Astrocyte (in vitro differentiated cells and primary cell): ENCODE results near the gene CARD14. TPM values are rescaled to one million over a fixed set of nuclear protein-coding genes. Genes with fewer than 3 reads are reported as not detected.

ENCODE experiments used
- DNase-seq: peaks from one replicate; pipeline ENCODE4 v3.0.0-alpha.2; 2010; ENCODE audit warnings: low read depth
- FAIRE-seq: peaks from 2 replicates; lab custom pipeline; 2011; peaks lifted over from hg19 to GRCh38; lab: Jason Lieb, UNC
- H2AFZ ChIP-seq: 2 replicates; pipeline ENCODE4 v1.6.0; 2012; ENCODE audit warnings: low read depth, low read length, inconsistent platforms
- H3K27ac ChIP-seq: 2 replicates; pipeline ENCODE4 v1.5.1; 2011; ENCODE audit warnings: low read depth, low read length, inconsistent platforms
- H3K27me3 ChIP-seq: 2 replicates; pipeline ENCODE4 v1.6.0; 2011; ENCODE audit warnings: low read length, inconsistent platforms; ENCODE audit not compliant: insufficient read depth
- H3K36me3 ChIP-seq: 2 replicates; pipeline ENCODE4 v1.5.1; 2011; ENCODE audit warnings: low read length, inconsistent platforms; ENCODE audit not compliant: insufficient read depth
- H3K4me1 ChIP-seq: 2 replicates; pipeline ENCODE4 v1.5.1; 2011; ENCODE audit warnings: low read length, inconsistent platforms; ENCODE audit not compliant: insufficient read depth
- H3K4me2 ChIP-seq: 2 replicates; pipeline ENCODE4 v1.6.0; 2012; ENCODE audit warnings: low read length, inconsistent platforms
- H3K4me3 ChIP-seq: 2 replicates; pipeline ENCODE4 v1.5.1; 2011; ENCODE audit warnings: low read depth, mild to moderate bottlenecking, low read length, inconsistent platforms; ENCODE audit not compliant: insufficient read depth
- H3K79me2 ChIP-seq: 2 replicates; pipeline ENCODE4 v1.6.0; 2012; ENCODE audit warnings: mild to moderate bottlenecking, low read length, inconsistent platforms; ENCODE audit not compliant: insufficient read depth
- H3K9ac ChIP-seq: 2 replicates; pipeline ENCODE4 v1.6.0; 2012; ENCODE audit warnings: mild to moderate bottlenecking, low read length, inconsistent platforms
- H3K9me3 ChIP-seq: 2 replicates; pipeline ENCODE4 v1.5.1; 2012; ENCODE audit warnings: low read depth, mild to moderate bottlenecking, low read length, inconsistent platforms; ENCODE audit not compliant: insufficient read depth
- H4K20me1 ChIP-seq: 2 replicates; pipeline ENCODE4 v1.6.0; 2012; ENCODE audit warnings: low read length, inconsistent platforms; ENCODE audit not compliant: insufficient read depth
- H3K27ac Mint-ChIP-seq: one replicate; pipeline ENCODE4 v1.8.0; 2021; ENCODE audit warnings: mild to moderate bottlenecking, mixed read lengths; ENCODE audit not compliant: unreplicated experiment
- H3K27me3 Mint-ChIP-seq: one replicate; pipeline ENCODE4 v1.8.0; 2021; ENCODE audit warnings: low read depth, mixed read lengths; ENCODE audit not compliant: unreplicated experiment
- H3K36me3 Mint-ChIP-seq: one replicate; pipeline ENCODE4 v1.8.0; 2021; ENCODE audit warnings: low read depth, mixed read lengths; ENCODE audit not compliant: unreplicated experiment
- H3K4me1 Mint-ChIP-seq: one replicate; pipeline ENCODE4 v1.8.0; 2021; ENCODE audit warnings: low read depth, mixed read lengths; ENCODE audit not compliant: unreplicated experiment
- H3K4me3 Mint-ChIP-seq: one replicate; pipeline ENCODE4 v1.8.0; 2021; ENCODE audit warnings: mild to moderate bottlenecking, moderate library complexity, mixed read lengths; ENCODE audit not compliant: unreplicated experiment
- H3K9me3 Mint-ChIP-seq: one replicate; pipeline ENCODE4 v1.8.0; 2021; ENCODE audit warnings: mild to moderate bottlenecking, mixed read lengths; ENCODE audit not compliant: unreplicated experiment
- CTCF ChIP-seq: IDR thresholded peaks from 2 replicates; pipeline ENCODE4 v1.5.1; 2011; ENCODE audit warnings: low read depth, mild to moderate bottlenecking, inconsistent platforms, low read length, moderate library complexity; ENCODE audit not compliant: insufficient read depth
- EZH2 ChIP-seq: IDR thresholded peaks from 2 replicates; pipeline ENCODE4 v1.6.1; 2012; ENCODE audit warnings: mild to moderate bottlenecking, low read length, inconsistent platforms; ENCODE audit not compliant: insufficient read depth
- total RNA-seq: library from RNA; stranded (reverse); gene quantifications from 2 replicates; pipeline ENCODE4 v1.2.1, GENCODE V29; 2021

CARD14 gene
- total RNA-seq, 1 donor from 2014 or later, result not detected

GRCh38 chr17:80201446-80201845, 31.6 kb downstream of the CARD14 start:
- no peak overlapping the region for H3K27ac Mint-ChIP-seq
- no peak overlapping the region for H3K27ac ChIP-seq
- no peaks in the 10 kb centered on the region for H3K9me3 ChIP-seq
- no peaks in the 10 kb centered on the region for H3K36me3 ChIP-seq
- DNase-seq (no peak), FAIRE-seq (no peak)
- no peak overlapping the region for H3K9ac ChIP-seq
- no peaks in the 10 kb centered on the region for H3K79me2 ChIP-seq
- H4K20me1 ChIP-seq, result no peaks in the 10 kb centered on the region
- no peaks in the 10 kb centered on the region for H3K27me3 ChIP-seq
- H2AFZ ChIP-seq, result no peak overlapping the region
- no peak overlapping the region for H3K4me3 ChIP-seq
- no peak for TF ChIP-seq EZH2
- no peak for TF ChIP-seq CTCF
- H3K36me3 Mint-ChIP-seq, result no peaks in the 10 kb centered on the region
- H3K27me3 Mint-ChIP-seq, result peaks cover 7% of the 10 kb centered on the region
- no peak overlapping the region for H3K4me3 Mint-ChIP-seq
- peaks cover 2% of the 10 kb centered on the region for H3K4me1 Mint-ChIP-seq
- peaks cover 2% of the 10 kb centered on the region for H3K9me3 Mint-ChIP-seq
- no peak overlapping the region for H3K4me2 ChIP-seq
- no peaks in the 10 kb centered on the region for H3K4me1 ChIP-seq

- no peaks in the 10 kb centered on the region for H3K36me3 Mint-ChIP-seq
- peaks cover 7% of the 10 kb centered on the region for H3K27me3 Mint-ChIP-seq
- H3K4me1 Mint-ChIP-seq, result peaks cover 2% of the 10 kb centered on the region
- peaks cover 2% of the 10 kb centered on the region for H3K9me3 Mint-ChIP-seq
- no peak for FAIRE-seq
- no peak overlapping the region for H3K27ac Mint-ChIP-seq
- H3K79me2 ChIP-seq, result no peaks in the 10 kb centered on the region
- H3K4me2 ChIP-seq, result no peak overlapping the region
- H3K9ac ChIP-seq, result no peak overlapping the region
- no peak for TF ChIP-seq CTCF
- no peak for TF ChIP-seq EZH2
- H3K4me3 Mint-ChIP-seq, result no peak overlapping the region
- H3K36me3 ChIP-seq, result no peaks in the 10 kb centered on the region
- DNase-seq, result no peak
- H3K27me3 ChIP-seq, result no peaks in the 10 kb centered on the region
- no peak overlapping the region for H3K4me3 ChIP-seq
- H3K27ac ChIP-seq, result no peak overlapping the region
- no peak overlapping the region for H2AFZ ChIP-seq
- H3K9me3 ChIP-seq, result no peaks in the 10 kb centered on the region
- no peaks in the 10 kb centered on the region for H3K4me1 ChIP-seq
- no peaks in the 10 kb centered on the region for H4K20me1 ChIP-seq
These were observed 32.4 kb downstream of the CARD14 start for GRCh38 chr17:80202197-80202596.

GRCh38 chr17:80203471-80203963, 33.7 kb downstream of the CARD14 start:
- H3K36me3 ChIP-seq, result no peaks in the 10 kb centered on the region
- H3K27ac ChIP-seq, result no peak overlapping the region
- no peak overlapping the region for H3K9ac ChIP-seq
- no peaks in the 10 kb centered on the region for H3K27me3 ChIP-seq
- H4K20me1 ChIP-seq, result no peaks in the 10 kb centered on the region
- TF ChIP-seq CTCF (no peak), EZH2 (no peak)
- no peaks in the 10 kb centered on the region for H3K79me2 ChIP-seq
- FAIRE-seq (no peak), DNase-seq (no peak)
- no peak overlapping the region for H3K4me2 ChIP-seq
- no peaks in the 10 kb centered on the region for H3K4me1 ChIP-seq
- no peaks in the 10 kb centered on the region for H3K36me3 Mint-ChIP-seq
- H2AFZ ChIP-seq, result no peak overlapping the region
- no peaks in the 10 kb centered on the region for H3K9me3 Mint-ChIP-seq
- no peaks in the 10 kb centered on the region for H3K4me1 Mint-ChIP-seq
- H3K9me3 ChIP-seq, result no peaks in the 10 kb centered on the region
- H3K4me3 ChIP-seq, result no peak overlapping the region
- H3K27ac Mint-ChIP-seq, result no peak overlapping the region
- no peak overlapping the region for H3K4me3 Mint-ChIP-seq
- H3K27me3 Mint-ChIP-seq, result no peaks in the 10 kb centered on the region
